ENCODE data around the gene ELFN2.
"Not testable (repeated sequence)": the region's sequence is repeated elsewhere in the genome, so short reads cannot be mapped to it uniquely, and the experiment has no call there.

ELFN2 gene

DNA sequence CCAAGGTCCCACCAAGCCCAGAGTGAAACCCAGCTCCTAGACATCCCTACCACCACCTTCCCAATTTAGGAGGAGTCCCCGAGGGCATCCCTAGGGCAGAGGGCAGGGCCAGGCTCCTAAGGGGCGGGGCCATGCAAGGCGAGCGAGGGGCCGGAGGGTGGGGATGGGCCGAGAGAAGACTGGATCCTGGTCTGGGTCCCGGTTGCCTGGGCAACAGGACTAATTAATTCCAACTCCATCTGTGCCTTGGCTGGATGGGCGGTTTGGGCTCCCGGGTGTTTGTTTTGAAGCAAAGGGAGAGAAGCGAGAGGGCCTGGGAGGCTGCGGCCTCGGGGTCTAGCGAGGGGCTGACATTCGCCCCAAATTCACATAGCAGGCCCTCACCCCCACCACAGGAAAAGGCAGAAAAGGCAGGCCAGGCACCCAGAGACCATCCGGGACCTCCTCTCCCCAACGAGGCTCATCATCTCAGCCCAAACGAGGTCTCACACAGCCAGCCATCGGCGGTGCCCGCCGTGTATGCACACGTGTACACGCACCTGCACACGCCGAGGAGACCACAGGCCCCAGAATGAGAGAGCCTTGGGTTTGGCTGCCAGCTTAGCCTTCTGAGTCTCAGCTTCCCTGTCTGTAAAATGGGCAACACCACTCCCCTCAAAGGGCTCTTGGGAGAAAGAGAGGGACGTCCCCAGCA, 23.9 kb downstream of the ELFN2 start:
- Histone ChIP-seq H2AFZ (ENCODE audit: low read depth, low read length) (no peak overlapping the region), H3K36me3 (ENCODE audit: insufficient read depth, low read length) (no peaks in the 10 kb centered on the region), H4K20me1 (ENCODE audit: insufficient read depth, low read length) (peaks cover 11% of the 10 kb centered on the region; the same call in 1 of the 2 replicates), H3K4me3 (ENCODE audit: low read depth in 1 of 2, low read length in 2 of 2) (no peak overlapping the region), H3K4me2 (ENCODE audit: insufficient read depth, low read length) (no peak overlapping the region), H3K9me3 (ENCODE audit: insufficient read depth, low read length, severe bottlenecking) (no peaks in the 10 kb centered on the region), H3K27ac (ENCODE audit: low read length) (no peak overlapping the region), H3K27me3 (ENCODE audit: insufficient read depth, low read length, poor library complexity) (no peaks in the 10 kb centered on the region), H3K79me2 (ENCODE audit: insufficient read depth, low read length) (no peaks in the 10 kb centered on the region), H3K4me1 (ENCODE audit: insufficient read depth, low read length) (no peaks in the 10 kb centered on the region), H3K9ac (ENCODE audit: low read depth, low read length) (no peak overlapping the region)
- DNase-seq: no peak
- no peak for ATAC-seq (ENCODE audit: insufficient read depth, low read depth)
- TF ChIP-seq CTCF (IDR thresholded peaks at IDR 0.05; ENCODE audit: borderline replicate concordance, extremely low read depth, low read length, poor library complexity, severe bottlenecking) (no peak), EZH2 (IDR thresholded peaks at IDR 0.05; ENCODE audit: borderline replicate concordance, low read depth, low read length, severe bottlenecking) (no peak)

DNA sequence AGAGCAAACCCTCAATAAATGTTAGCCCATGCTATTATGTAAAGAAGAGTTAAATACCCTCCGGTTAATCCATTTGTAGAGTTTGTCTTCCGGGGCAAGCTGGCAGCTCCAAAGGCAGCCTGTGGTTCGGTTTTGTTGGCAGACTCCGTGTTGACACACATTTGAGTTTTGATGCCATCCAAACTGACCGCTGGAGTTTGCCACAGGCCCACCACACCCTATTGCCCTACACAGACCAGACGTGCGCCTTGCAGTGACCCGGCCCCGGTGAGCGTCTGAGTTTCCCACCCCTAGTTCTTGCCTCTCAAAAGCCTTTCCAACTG, 25.1 kb downstream of the ELFN2 start:
- Histone ChIP-seq H3K4me1 (ENCODE audit: insufficient read depth, low read length) (no peaks in the 10 kb centered on the region), H3K9ac (ENCODE audit: low read depth, low read length) (no peak overlapping the region), H2AFZ (ENCODE audit: low read depth, low read length) (no peak overlapping the region), H3K4me3 (ENCODE audit: low read depth in 1 of 2, low read length in 2 of 2) (no peak overlapping the region), H3K79me2 (ENCODE audit: insufficient read depth, low read length) (no peaks in the 10 kb centered on the region), H3K27ac (ENCODE audit: low read length) (no peak overlapping the region), H3K36me3 (ENCODE audit: insufficient read depth, low read length) (no peaks in the 10 kb centered on the region), H3K9me3 (ENCODE audit: insufficient read depth, low read length, severe bottlenecking) (no peaks in the 10 kb centered on the region), H3K27me3 (ENCODE audit: insufficient read depth, low read length, poor library complexity) (no peaks in the 10 kb centered on the region), H4K20me1 (ENCODE audit: insufficient read depth, low read length) (peaks cover 11% of the 10 kb centered on the region; the same call in 1 of the 2 replicates), H3K4me2 (ENCODE audit: insufficient read depth, low read length) (no peak overlapping the region)
- ATAC-seq (ENCODE audit: insufficient read depth, low read depth) (no peak), DNase-seq (no peak)
- no peak for TF ChIP-seq EZH2 (IDR thresholded peaks at IDR 0.05; ENCODE audit: borderline replicate concordance, low read depth, low read length, severe bottlenecking)

- TF ChIP-seq EZH2 (IDR thresholded peaks at IDR 0.05; ENCODE audit: borderline replicate concordance, low read depth, low read length, severe bottlenecking): no peak
- TF ChIP-seq CTCF (IDR thresholded peaks at IDR 0.05; ENCODE audit: borderline replicate concordance, extremely low read depth, low read length, poor library complexity, severe bottlenecking): no peak
- DNase-seq (no peak), ATAC-seq (ENCODE audit: insufficient read depth, low read depth) (no peak)
- H3K36me3 ChIP-seq (ENCODE audit: insufficient read depth, low read length): no peaks in the 10 kb centered on the region
- H3K27me3 ChIP-seq (ENCODE audit: insufficient read depth, low read length, poor library complexity): no peaks in the 10 kb centered on the region
- no peaks in the 10 kb centered on the region for H3K79me2 ChIP-seq (ENCODE audit: insufficient read depth, low read length)
- H4K20me1 ChIP-seq (ENCODE audit: insufficient read depth, low read length): peaks cover 11% of the 10 kb centered on the region; the same call in 1 of the 2 replicates
- H3K4me1 ChIP-seq (ENCODE audit: insufficient read depth, low read length): no peaks in the 10 kb centered on the region
- no peaks in the 10 kb centered on the region for H3K9me3 ChIP-seq (ENCODE audit: insufficient read depth, low read length, severe bottlenecking)
- H3K9ac ChIP-seq (ENCODE audit: low read depth, low read length): no peak overlapping the region
- no peak overlapping the region for H2AFZ ChIP-seq (ENCODE audit: low read depth, low read length)
- H3K4me2 ChIP-seq (ENCODE audit: insufficient read depth, low read length): no peak overlapping the region
- H3K27ac ChIP-seq (ENCODE audit: low read length): no peak overlapping the region
- H3K4me3 ChIP-seq (ENCODE audit: low read depth in 1 of 2, low read length in 2 of 2): no peak overlapping the region
Measured at GRCh38 chr22:37401401-37402183, 25.7 kb downstream of the ELFN2 start.

GRCh38 chr22:37400719-37401118, 26.6 kb downstream of the ELFN2 start:
- no peak for ATAC-seq (ENCODE audit: insufficient read depth, low read depth)
- Histone ChIP-seq H3K9me3 (ENCODE audit: insufficient read depth, low read length, severe bottlenecking) (no peaks in the 10 kb centered on the region), H3K27ac (ENCODE audit: low read length) (no peak overlapping the region), H3K36me3 (ENCODE audit: insufficient read depth, low read length) (no peaks in the 10 kb centered on the region), H3K4me3 (ENCODE audit: low read depth in 1 of 2, low read length in 2 of 2) (no peak overlapping the region), H3K9ac (ENCODE audit: low read depth, low read length) (no peak overlapping the region), H3K4me2 (ENCODE audit: insufficient read depth, low read length) (no peak overlapping the region), H3K4me1 (ENCODE audit: insufficient read depth, low read length) (no peaks in the 10 kb centered on the region), H3K27me3 (ENCODE audit: insufficient read depth, low read length, poor library complexity) (no peaks in the 10 kb centered on the region), H4K20me1 (ENCODE audit: insufficient read depth, low read length) (0 out of 2 replicates have a peak, but pooled peaks cover 11% of the 10 kb centered on the region), H3K79me2 (ENCODE audit: insufficient read depth, low read length) (no peaks in the 10 kb centered on the region), H2AFZ (ENCODE audit: low read depth, low read length) (no peak overlapping the region)
- no peak for DNase-seq
- TF ChIP-seq EZH2 (IDR thresholded peaks at IDR 0.05; ENCODE audit: borderline replicate concordance, low read depth, low read length, severe bottlenecking) (no peak), CTCF (IDR thresholded peaks at IDR 0.05; ENCODE audit: borderline replicate concordance, extremely low read depth, low read length, poor library complexity, severe bottlenecking) (no peak)

DNA sequence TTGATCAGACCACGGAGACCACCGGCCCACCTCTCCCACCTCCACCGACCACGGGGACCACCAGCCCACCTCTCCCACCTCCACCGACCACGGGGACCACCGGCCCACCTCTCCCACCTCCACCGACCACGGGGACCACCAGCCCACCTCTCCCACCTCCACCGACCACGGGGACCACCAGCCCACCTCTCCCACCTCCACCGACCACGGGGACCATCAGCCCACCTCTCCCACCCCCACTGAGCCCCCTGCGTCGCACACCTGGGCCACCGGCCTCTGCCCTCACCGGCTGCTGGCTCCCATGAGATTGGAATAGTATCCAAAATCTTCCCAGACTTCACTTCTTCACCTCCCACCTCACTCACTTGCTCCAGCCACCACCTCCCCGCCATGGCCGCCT, 27.8 kb downstream of the ELFN2 start:
- H3K79me2 ChIP-seq (ENCODE audit: insufficient read depth, low read length); ATAC-seq (ENCODE audit: insufficient read depth, low read depth); H3K36me3 ChIP-seq (ENCODE audit: insufficient read depth, low read length); H3K4me1 ChIP-seq (ENCODE audit: insufficient read depth, low read length); DNase-seq; H2AFZ ChIP-seq (ENCODE audit: low read depth, low read length); H3K9ac ChIP-seq (ENCODE audit: low read depth, low read length); H3K4me2 ChIP-seq (ENCODE audit: insufficient read depth, low read length); H3K27ac ChIP-seq (ENCODE audit: low read length); H3K4me3 ChIP-seq (ENCODE audit: low read depth in 1 of 2, low read length in 2 of 2); H3K27me3 ChIP-seq (ENCODE audit: insufficient read depth, low read length, poor library complexity); H3K9me3 ChIP-seq (ENCODE audit: insufficient read depth, low read length, severe bottlenecking): not testable (repeated sequence)
- 0 out of 2 replicates have a peak, but pooled peaks cover 11% of the 10 kb centered on the region for H4K20me1 ChIP-seq (ENCODE audit: insufficient read depth, low read length)
